Choroid plexus epithelial cell (primary cell): Measurements from ENCODE around the gene ADCY7.

Experiments
- DNase-seq: peaks from one replicate; pipeline ENCODE4 v3.0.0-alpha.2; 2010; ENCODE audit warnings: low read depth
- H3K4me3 ChIP-seq: 2 replicates; pipeline ENCODE4 v1.5.1; 2011; ENCODE audit warnings: low read depth, mild to moderate bottlenecking, control low read depth, low read length, moderate library complexity
- TF ChIP-seq, protein P1 (sequence below): conservative IDR thresholded peaks from 2 replicates; pipeline ENCODE4 v1.5.1; 2011; ENCODE audit warnings: low read depth, mild to moderate bottlenecking, control low read depth, inconsistent platforms, low read length, moderate library complexity

The ADCY7 gene

DNA sequence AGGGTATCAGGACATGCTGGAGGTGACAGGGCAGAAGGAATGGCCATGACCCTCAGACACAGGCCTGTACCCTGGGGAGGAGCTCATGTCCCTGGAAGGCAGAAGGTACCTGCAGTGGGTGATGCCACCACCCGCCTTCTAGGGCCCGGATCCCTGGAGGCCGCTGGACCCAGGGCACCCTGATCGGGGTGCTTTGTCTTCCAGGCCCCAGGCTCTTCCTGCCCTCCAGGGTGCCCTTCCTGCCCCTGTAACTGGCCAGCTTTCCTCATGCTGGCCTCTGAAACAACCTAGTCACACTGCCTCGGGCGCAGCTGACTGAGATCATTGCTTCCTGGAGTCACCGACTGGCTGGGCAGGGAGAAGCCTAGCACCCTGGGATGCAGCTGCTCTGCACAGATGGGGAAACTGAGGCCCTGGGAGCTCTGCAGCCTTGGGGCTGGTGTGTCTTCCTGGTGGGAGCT is 5.8 kb downstream of the ADCY7 start:
- H3K4me3 ChIP-seq: no peak overlapping the region
- no peak for DNase-seq
- TF ChIP-seq, protein P1, sequence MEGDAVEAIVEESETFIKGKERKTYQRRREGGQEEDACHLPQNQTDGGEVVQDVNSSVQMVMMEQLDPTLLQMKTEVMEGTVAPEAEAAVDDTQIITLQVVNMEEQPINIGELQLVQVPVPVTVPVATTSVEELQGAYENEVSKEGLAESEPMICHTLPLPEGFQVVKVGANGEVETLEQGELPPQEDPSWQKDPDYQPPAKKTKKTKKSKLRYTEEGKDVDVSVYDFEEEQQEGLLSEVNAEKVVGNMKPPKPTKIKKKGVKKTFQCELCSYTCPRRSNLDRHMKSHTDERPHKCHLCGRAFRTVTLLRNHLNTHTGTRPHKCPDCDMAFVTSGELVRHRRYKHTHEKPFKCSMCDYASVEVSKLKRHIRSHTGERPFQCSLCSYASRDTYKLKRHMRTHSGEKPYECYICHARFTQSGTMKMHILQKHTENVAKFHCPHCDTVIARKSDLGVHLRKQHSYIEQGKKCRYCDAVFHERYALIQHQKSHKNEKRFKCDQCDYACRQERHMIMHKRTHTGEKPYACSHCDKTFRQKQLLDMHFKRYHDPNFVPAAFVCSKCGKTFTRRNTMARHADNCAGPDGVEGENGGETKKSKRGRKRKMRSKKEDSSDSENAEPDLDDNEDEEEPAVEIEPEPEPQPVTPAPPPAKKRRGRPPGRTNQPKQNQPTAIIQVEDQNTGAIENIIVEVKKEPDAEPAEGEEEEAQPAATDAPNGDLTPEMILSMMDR: no peak

DNA sequence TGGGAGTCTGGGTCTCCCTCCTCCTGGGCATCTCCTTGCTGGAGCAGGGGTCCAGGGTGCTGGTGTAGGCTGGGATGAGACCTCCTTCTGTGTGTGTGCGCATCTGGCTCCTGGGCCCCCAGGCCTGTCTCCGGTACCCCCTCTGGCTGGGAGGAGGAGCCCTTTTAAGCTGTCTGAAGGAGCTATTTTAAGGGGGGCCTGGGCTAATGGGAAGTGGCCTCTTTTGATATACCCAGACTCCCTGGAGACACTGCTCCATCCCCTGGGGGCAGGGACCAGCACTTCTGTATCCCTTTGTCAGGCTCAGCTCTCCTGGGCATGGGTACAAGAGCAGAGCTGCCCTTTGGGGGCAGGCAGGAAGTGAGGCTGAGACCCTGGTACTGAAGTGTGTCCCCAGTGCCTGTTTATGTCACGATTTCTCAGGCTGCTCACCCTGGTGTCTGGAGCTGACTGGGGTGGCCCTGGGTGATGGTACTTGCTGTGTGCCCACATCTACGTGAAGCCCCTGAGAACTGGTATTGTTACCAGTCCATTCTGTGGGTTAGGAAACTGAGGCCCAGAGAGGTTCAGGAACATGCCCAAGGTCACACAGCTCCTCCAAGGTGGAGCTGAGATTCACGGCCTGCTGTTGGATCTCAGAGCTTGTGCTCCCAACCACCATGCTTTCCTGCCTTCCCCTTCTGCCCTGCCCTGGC is 6.5 kb downstream of the ADCY7 start:
- H3K4me3 ChIP-seq: no peak overlapping the region
- TF ChIP-seq, protein P1: no peak
- DNase-seq: no peak

DNA sequence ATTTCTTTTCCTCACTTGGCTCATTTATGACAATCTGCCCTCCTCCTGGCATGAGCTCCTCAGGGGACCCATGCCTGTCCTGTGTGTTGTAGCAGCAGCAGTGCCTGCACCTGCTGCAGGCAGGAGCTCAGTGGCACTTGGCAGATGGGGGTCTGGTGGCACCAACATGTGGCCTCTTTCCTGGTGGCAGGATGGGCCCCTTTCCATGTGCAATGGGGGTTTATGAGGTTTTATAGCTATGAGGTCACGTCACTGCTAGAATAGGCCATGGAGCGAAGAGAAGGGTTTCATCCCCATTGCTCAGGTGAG is 7.0 kb downstream of the ADCY7 start:
- DNase-seq: no peak
- H3K4me3 ChIP-seq: no peak overlapping the region
- TF ChIP-seq, protein P1: no peak

DNA sequence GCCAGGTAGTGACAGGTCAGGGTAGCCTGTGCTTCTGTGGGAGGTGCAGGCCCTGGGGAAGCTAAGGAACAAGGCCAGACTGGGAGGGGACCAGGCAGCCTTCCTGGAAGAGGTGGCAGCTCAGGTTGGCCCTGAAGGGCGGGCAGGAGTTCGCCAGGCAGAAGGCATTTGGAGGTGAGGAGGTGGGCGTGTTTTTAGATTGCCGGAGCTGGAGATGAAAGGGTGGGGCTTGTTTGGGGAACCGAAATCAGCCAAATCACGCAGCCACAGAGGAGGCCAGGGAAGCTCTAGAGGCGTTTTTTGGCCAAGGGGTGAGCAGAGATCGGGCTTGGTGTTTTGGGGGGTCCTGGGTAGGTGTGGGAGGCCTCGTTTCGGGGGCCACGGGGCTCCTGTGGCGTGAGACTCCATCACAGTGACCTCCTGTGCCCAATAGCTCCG is 7.6 kb downstream of the ADCY7 start:
- TF ChIP-seq, protein P1: no peak
- no peak overlapping the region for H3K4me3 ChIP-seq
- DNase-seq: no peak

DNA sequence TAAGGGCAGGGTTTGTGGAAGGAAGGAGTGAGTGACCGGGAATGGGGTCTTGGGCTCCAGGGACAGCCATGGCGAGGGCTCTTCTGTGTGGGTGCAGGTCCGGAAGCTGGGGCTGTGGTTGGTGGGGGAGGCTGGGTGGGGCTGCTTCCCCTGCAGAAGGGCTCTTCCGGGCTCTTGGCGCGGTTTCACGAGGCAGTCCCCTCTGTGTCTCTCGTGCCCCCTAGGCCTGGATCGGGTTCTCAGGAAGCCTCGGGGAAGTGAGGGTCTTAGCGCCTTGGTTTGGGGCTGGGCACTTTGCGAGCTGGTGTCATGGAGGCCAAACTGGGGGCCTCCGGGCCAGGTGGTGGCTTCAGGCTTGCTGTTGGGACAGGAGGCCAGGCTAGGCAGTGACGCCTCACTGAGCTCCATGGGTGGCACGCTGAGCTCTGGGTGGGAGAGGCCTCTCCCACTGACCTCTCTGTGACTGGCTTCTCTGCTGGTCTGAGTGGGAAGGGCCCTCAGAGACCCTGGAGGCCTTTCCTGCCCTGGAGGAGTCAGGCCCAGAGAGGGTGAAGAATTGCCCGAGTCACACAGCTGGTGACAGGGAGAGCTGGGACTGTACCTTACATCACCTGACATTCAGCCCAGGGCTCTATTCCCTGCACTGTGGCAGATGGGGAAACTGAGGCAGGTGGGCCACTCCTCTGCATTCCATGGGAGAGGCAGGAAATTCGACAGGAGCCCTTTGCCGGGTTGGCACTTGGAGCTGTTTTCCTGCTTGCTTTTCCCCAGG is 8.2 kb downstream of the ADCY7 start:
- TF ChIP-seq, protein P1: no peak
- no peak for DNase-seq
- no peak overlapping the region for H3K4me3 ChIP-seq

DNA sequence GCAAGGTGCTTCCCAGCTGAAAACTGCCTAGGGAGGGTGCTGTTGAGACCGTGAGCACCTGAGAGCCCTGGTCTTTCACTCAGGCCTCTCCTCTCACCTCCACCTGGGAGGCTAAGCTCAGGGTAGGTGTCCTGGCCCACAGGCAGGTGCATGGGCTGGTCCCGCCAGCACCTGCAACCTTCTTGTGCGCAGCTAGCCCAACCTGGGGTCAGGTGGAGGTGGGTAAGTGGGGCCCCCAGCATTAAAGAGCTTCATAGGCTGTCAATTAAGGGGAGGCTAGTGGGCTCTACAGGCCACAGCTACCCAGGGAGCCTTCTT is 8.7 kb downstream of the ADCY7 start:
- H3K4me3 ChIP-seq: no peak overlapping the region
- TF ChIP-seq, protein P1: no peak
- no peak for DNase-seq
